GM12873 (cell line): Measurements from ENCODE around the gene CNN3.

ENCODE experiments used
- CTCF ChIP-seq: IDR thresholded peaks from 2 replicates; pipeline ENCODE4 v1.5.1; 2012; ENCODE audit warnings: low read depth, mild to moderate bottlenecking, moderate library complexity, low read length, control low read depth; ENCODE audit not compliant: insufficient read depth; ENCODE audit errors: missing control alignments

CNN3 gene

GRCh38 chr1:94852788-94853187 lies 74.1 kb downstream of the CNN3 start:
- TF ChIP-seq CTCF = no peak

DNA sequence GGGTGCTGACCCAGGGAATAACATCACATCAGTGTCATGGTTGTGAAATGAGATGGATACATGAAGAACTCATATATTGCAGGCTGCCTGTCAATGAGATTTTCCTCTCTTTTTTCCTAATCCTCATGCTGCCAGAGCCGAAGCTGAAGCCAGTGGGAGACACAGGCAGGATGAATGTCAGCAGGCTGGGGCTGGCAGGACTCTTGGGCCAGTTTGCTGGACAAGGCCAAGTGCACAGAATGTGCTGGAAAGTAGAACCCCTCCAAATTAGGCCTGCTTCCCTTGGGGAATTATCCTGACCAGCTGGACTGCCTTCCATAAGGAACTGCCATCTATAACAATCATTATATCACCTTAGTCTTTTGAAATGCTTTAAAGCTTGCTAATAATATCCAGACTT lies 75.3 kb downstream of the CNN3 start:
- TF ChIP-seq CTCF = no peak
